ENCODE data around the gene SLC34A3.

GRCh38 chr9:137279741-137280473, 49.2 kb downstream of the SLC34A3 start:
- no peak for TF ChIP-seq SIN3A (IDR thresholded peaks at IDR 0.05; ENCODE audit: borderline replicate concordance, insufficient read depth, low read length)
- TF ChIP-seq REST (IDR thresholded peaks at IDR 0.05; ENCODE audit: insufficient read depth in 1 of 2, low read depth in 2 of 2, low read length in 2 of 2): no peak

Measured in PFSK-1 (cell line).